DOHH2 (cell line): Measurements from ENCODE around the gene TYROBP.

Experiments
- H3F3A ChIP-seq: fragments of 200-600 bp; sonication (generic), shearing (Covaris generic); 2 replicates; pipeline ENCODE4 v1.6.0; 2016; ENCODE audit warnings: antibody characterized with exemption, mild to moderate bottlenecking; ENCODE audit not compliant: control insufficient read depth, insufficient read depth
- H3K27ac ChIP-seq: fragments of 200-600 bp; sonication (generic); 2 replicates; pipeline ENCODE4 v1.5.1; 2014; ENCODE audit warnings: low read depth, mild to moderate bottlenecking, low read length, moderate library complexity
- H3K27me3 ChIP-seq: fragments of 200-600 bp; sonication (generic); 2 replicates; pipeline ENCODE4 v1.6.1; 2014; ENCODE audit warnings: mild to moderate bottlenecking, low read length, mixed read lengths; ENCODE audit not compliant: control insufficient read depth
- H3K36me3 ChIP-seq: fragments of 200-600 bp; sonication (generic); 2 replicates; pipeline ENCODE4 v1.6.1; 2014; ENCODE audit warnings: mild to moderate bottlenecking, low read length, moderate library complexity, mixed read lengths; ENCODE audit not compliant: control insufficient read depth
- H3K4me1 ChIP-seq: fragments of 200-600 bp; sonication (generic); 2 replicates; pipeline ENCODE4 v1.6.1; 2014; ENCODE audit warnings: mild to moderate bottlenecking, low read length, mixed read lengths; ENCODE audit not compliant: control insufficient read depth
- H3K4me2 ChIP-seq: fragments of 200-600 bp; sonication (generic); 2 replicates; pipeline ENCODE4 v1.6.0; 2014; ENCODE audit warnings: mild to moderate bottlenecking, low read length, moderate library complexity
- H3K4me3 ChIP-seq: fragments of 200-600 bp; sonication (generic); 2 replicates; pipeline ENCODE4 v1.5.1; 2014; ENCODE audit warnings: mild to moderate bottlenecking, low read length, mixed read lengths
- H3K79me2 ChIP-seq: fragments of 200-600 bp; sonication (generic); 2 replicates; pipeline ENCODE4 v1.6.1; 2014; ENCODE audit warnings: mild to moderate bottlenecking, low read length, mixed read lengths; ENCODE audit not compliant: control insufficient read depth
- H3K9me2 ChIP-seq: fragments of 200-600 bp; sonication (generic); replicated peaks from 2 replicates; pipeline ENCODE4 v1.6.1; 2014; ENCODE audit warnings: mild to moderate bottlenecking, low read length, mixed read lengths; ENCODE audit not compliant: control insufficient read depth
- H3K9me3 ChIP-seq: fragments of 200-600 bp; sonication (generic); 2 replicates; pipeline ENCODE4 v1.6.1; 2014; ENCODE audit warnings: antibody characterized with exemption, low read length, mixed read lengths; ENCODE audit not compliant: control insufficient read depth, insufficient read depth
- H4K20me1 ChIP-seq: fragments of 200-600 bp; sonication (generic); 2 replicates; pipeline ENCODE4 v1.6.0; 2014; ENCODE audit warnings: low read depth, mild to moderate bottlenecking, antibody characterized with exemption, low read length, moderate library complexity; ENCODE audit not compliant: control insufficient read depth, insufficient read depth
- EZH2phosphoT487 ChIP-seq: fragments of 200-600 bp; sonication (generic); IDR thresholded peaks from 2 replicates; pipeline ENCODE4 v1.6.1; 2017; ENCODE audit warnings: borderline replicate concordance, mild to moderate bottlenecking, antibody characterized with exemption, low read length, moderate library complexity, mixed read lengths
- TF ChIP-seq, protein P1 (sequence below): fragments of 200-600 bp; sonication (generic); IDR thresholded peaks from one replicate; pipeline ENCODE4 v1.5.1; 2014; ENCODE audit warnings: antibody characterized with exemption, mild to moderate bottlenecking, low read depth, low read length; ENCODE audit not compliant: poor library complexity, severe bottlenecking

Gene TYROBP

DNA sequence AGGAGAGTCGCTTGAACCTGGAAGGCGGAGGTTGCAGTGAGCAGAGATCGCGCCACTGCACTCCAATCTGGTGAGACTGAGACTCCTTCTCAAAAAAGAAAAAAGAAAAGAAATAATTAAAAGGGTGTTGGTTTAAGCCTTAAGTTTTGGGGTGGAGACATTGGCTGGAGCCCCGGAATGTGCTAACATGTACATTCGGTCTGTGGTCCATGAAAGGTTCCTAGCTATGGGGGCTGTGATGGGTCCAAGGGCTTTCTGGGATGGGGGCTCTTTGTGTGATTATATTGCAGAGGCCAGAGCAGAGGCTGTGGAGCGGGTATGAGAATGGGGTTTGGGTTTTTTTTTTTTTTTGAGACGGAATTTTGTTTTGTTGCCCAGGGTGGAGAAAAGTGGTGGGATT is 22.2 kb downstream of the TYROBP start:
- Histone ChIP-seq H4K20me1 (0 out of 2 replicates have a peak, but pooled peaks cover 4% of the 10 kb centered on the region), H3K36me3 (peaks cover 40% of the 10 kb centered on the region), H3K4me1 (peaks cover 12% of the 10 kb centered on the region), H3K9me3 (no peaks in the 10 kb centered on the region), H3K27me3 (no peaks in the 10 kb centered on the region), H3K9me2 (no peaks in the 10 kb centered on the region), H3F3A (peaks cover 18% of the 10 kb centered on the region), H3K4me2 (no peak overlapping the region), H3K79me2 (no peaks in the 10 kb centered on the region), H3K27ac (no peak overlapping the region), H3K4me3 (no peak overlapping the region)
- no peak for TF ChIP-seq EZH2phosphoT487
- TF ChIP-seq, protein P1, sequence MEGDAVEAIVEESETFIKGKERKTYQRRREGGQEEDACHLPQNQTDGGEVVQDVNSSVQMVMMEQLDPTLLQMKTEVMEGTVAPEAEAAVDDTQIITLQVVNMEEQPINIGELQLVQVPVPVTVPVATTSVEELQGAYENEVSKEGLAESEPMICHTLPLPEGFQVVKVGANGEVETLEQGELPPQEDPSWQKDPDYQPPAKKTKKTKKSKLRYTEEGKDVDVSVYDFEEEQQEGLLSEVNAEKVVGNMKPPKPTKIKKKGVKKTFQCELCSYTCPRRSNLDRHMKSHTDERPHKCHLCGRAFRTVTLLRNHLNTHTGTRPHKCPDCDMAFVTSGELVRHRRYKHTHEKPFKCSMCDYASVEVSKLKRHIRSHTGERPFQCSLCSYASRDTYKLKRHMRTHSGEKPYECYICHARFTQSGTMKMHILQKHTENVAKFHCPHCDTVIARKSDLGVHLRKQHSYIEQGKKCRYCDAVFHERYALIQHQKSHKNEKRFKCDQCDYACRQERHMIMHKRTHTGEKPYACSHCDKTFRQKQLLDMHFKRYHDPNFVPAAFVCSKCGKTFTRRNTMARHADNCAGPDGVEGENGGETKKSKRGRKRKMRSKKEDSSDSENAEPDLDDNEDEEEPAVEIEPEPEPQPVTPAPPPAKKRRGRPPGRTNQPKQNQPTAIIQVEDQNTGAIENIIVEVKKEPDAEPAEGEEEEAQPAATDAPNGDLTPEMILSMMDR: no peak

- Histone ChIP-seq H3K9me3 (no peaks in the 10 kb centered on the region), H4K20me1 (0 out of 2 replicates have a peak, but pooled peaks cover 4% of the 10 kb centered on the region), H3K9me2 (no peaks in the 10 kb centered on the region), H3K27ac (no peak overlapping the region), H3K79me2 (no peaks in the 10 kb centered on the region), H3K4me1 (peaks cover 12% of the 10 kb centered on the region), H3F3A (peaks cover 18% of the 10 kb centered on the region), H3K4me3 (no peak overlapping the region), H3K27me3 (no peaks in the 10 kb centered on the region), H3K4me2 (no peak overlapping the region), H3K36me3 (peaks cover 34% of the 10 kb centered on the region)
- TF ChIP-seq, protein P1: no peak
- no peak for TF ChIP-seq EZH2phosphoT487
Observed at GRCh38 chr19:35885225-35885738, 22.8 kb downstream of the TYROBP start.

DNA sequence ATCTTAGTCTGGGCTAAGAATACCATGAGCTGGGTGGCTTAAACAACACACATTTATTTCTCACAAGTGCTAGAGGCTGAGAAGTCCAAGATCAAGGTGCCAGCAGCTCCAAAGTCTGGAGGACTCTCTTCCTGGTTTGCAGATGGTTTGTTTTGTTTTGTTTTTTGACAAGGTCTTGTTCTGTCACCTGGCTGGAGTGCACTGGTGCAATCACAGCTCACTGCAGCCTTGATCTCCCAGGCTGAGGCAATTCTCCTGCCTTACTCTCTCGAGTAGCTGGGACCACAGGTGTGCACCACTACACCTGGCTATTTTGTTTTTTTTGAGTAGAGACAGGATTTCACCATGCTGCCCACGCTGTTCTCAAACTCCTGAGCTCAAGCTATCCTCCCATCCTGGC is 24.2 kb downstream of the TYROBP start:
- Histone ChIP-seq H4K20me1 (0 out of 2 replicates have a peak, but pooled peaks cover 4% of the 10 kb centered on the region), H3K4me3 (no peak overlapping the region), H3F3A (peaks cover 18% of the 10 kb centered on the region), H3K9me3 (no peaks in the 10 kb centered on the region), H3K27ac (no peak overlapping the region), H3K9me2 (no peaks in the 10 kb centered on the region), H3K27me3 (peaks cover 5% of the 10 kb centered on the region; the same call in 1 of the 2 replicates), H3K4me2 (no peak overlapping the region), H3K4me1 (peaks cover 18% of the 10 kb centered on the region), H3K36me3 (peaks cover 20% of the 10 kb centered on the region), H3K79me2 (no peaks in the 10 kb centered on the region)
- TF ChIP-seq, protein P1: no peak
- TF ChIP-seq EZH2phosphoT487: no peak
